AG10803 (cell line): ENCODE data around the gene ASF1B.

Source experiments
- DNase-seq: peaks from one replicate; pipeline ENCODE4 v3.0.0; 2010; ENCODE audit warnings: low read depth
- H3K4me3 ChIP-seq: 2 replicates; pipeline ENCODE4 v1.5.1; 2011; ENCODE audit warnings: mild to moderate bottlenecking, low read length, control low read depth
- TF ChIP-seq, protein P1 (sequence below): conservative IDR thresholded peaks from 2 replicates; pipeline ENCODE4 v1.5.1; 2011; ENCODE audit warnings: mild to moderate bottlenecking, low read length, control low read depth, inconsistent platforms

ASF1B gene

DNA sequence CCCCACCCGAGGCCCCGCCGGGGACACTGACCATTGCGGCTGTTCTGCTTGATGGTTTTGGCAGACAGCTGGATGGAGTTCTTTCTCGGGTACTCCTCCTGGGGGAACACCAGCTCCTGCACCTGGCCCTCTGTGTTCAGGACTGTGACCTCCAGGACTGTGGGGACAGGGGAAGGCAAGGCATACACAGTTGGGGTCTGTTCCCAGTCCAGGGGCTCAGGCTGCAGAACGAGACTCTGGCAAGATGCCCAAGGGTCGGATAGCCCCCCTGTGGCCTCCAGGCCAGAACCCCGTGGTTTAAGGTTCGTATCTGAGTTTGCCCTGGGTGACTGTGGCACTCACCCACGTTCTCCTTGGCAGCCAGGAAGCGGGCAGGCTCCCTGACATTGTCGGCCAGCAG lies 22.7 kb upstream of the ASF1B start:
- no peak overlapping the region for H3K4me3 ChIP-seq
- TF ChIP-seq, protein P1, sequence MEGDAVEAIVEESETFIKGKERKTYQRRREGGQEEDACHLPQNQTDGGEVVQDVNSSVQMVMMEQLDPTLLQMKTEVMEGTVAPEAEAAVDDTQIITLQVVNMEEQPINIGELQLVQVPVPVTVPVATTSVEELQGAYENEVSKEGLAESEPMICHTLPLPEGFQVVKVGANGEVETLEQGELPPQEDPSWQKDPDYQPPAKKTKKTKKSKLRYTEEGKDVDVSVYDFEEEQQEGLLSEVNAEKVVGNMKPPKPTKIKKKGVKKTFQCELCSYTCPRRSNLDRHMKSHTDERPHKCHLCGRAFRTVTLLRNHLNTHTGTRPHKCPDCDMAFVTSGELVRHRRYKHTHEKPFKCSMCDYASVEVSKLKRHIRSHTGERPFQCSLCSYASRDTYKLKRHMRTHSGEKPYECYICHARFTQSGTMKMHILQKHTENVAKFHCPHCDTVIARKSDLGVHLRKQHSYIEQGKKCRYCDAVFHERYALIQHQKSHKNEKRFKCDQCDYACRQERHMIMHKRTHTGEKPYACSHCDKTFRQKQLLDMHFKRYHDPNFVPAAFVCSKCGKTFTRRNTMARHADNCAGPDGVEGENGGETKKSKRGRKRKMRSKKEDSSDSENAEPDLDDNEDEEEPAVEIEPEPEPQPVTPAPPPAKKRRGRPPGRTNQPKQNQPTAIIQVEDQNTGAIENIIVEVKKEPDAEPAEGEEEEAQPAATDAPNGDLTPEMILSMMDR, result no peak
- no peak for DNase-seq

DNA sequence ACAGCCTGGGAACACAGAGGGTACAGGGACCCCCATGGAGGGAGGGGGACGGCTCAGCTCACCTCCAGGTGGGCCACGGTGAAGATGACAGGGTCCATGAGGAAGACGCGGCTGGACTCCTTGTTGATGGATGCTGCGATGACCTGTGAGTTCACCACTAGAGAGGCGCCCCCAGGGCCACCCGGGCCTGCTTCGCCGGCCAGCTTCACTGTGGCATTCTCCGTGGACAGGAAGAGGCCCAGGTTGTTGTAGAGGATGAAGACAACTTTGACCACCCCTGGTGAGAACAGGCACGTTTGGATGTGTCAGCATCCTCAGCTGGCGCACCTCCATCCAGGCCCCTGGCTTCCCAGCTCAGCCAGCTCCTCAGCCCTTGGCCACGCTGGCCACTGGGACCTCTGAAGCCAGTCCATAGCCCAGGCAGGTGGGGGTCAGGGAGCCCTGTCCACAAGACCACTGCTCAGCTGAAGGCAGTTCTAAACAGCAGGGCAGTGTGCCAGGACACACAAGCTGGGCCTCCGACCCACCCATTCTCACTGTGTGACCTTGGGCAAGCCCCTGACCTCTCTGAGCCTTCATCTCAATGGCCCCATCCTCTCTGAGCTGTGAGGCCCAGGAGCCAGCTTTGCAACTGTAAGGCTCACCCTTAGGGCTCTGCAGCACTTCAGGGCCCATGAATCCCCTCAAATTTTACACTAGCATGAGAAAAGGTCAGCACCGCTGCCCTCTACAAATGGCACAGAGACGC lies 22.1 kb upstream of the ASF1B start:
- H3K4me3 ChIP-seq, result no peak overlapping the region
- TF ChIP-seq, protein P1, result no peak
- no peak for DNase-seq

DNA sequence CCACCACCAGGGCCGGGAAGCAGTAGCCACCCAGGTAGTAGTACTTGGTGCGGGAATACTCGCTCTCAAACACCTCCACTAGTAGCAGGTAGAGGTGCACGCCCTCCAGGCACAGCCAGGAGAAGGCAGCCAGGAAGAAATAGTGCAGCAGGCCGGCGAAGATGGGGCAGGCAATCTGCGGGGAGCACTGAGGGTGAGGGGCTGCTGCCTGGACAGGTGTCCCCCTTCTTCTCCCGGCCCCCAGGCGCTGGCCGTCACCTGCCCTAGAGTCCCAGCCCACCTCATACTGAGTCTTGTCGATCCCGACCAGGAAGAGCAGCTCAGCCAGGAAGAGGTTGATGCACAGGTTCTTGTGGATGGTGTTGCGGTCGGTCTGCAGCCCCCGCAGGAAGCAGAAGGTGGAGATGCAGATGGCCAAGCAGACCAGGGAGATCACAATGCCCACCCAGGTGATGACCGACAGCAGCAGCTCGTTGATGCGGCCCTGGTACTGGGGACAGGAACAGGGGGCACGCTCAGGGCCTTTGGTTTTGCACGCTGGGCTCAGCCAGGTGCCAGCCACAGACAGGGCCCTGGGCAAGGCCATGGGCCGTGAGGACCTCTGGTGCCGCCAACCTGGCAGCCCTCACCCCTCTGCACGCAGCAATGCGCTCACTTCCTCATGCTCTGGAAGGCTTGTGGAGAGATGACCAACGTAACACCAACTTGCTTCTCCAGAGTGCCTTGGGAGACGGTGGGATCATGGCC lies 20.8 kb upstream of the ASF1B start:
- no peak overlapping the region for H3K4me3 ChIP-seq
- TF ChIP-seq, protein P1, result no peak
- DNase-seq, result no peak

DNA sequence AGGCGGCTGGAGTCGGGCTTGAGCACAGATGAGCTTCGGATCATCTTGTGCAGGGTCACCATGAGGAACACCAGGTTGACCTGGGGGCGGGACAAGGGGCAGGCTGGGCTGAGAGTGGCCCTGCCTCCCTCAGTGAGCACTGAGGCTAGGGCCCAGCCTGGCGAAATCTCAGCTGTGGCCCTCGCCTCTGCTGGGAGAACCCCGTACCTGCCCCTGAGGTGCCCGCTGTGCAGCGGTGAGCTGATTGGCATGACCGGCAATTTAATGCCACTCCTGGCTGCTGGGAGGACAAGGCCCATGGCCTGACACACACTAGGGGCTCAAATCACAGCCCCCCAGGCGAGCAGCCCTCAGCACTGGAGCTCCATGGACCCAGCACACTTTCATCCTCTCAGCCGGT lies 19.7 kb upstream of the ASF1B start:
- H3K4me3 ChIP-seq, result no peak overlapping the region
- no peak for DNase-seq
- TF ChIP-seq, protein P1, result no peak

DNA sequence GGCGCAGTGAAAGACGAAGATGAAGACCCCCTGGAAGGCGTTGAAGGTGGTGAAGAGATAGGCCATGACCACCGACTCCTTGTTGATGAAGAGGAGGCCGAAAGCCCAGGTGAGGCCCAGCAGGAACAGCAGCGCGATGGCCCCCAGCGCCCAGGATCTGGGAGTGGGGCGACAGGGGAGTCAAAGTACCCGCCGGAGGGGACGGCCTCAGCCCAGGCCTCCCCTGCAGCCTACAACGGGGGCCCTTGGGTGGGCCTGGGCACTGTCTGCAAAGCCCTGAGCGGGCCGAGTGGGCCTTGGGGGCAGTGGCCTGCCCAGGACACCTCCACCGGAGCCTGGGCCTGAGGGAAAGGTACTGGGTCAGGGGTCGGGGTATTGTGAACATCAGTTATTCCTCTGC lies 19.0 kb upstream of the ASF1B start:
- no peak for DNase-seq
- TF ChIP-seq, protein P1, result no peak
- H3K4me3 ChIP-seq, result no peak overlapping the region

DNA sequence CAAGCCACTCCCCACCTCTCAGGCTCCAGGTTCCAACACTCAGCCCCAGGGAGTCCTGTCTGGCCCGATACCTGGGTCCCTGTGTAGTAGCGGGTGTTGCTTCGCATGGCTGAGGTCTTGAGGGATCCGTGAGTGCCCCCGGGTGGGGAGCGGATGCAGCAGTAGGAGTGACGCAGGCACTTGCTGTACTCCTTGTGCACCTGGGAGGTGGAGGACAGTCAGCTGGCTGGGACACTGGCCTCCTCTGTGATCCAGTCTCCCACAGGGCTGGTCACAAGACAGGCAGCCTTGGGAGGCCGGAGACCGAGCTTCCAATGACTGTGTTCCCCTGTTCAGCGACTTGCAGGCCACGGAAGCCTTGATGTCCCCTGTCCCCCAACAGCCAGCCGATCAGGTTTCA lies 16.3 kb upstream of the ASF1B start:
- no peak for DNase-seq

More for the DNA sequence above, 16.3 kb upstream of the ASF1B start:
- no peak overlapping the region for H3K4me3 ChIP-seq
- TF ChIP-seq, protein P1, result no peak
